Neutrophil (primary cell): ENCODE data around the gene OR6N1.

Source experiments
- H3K27ac ChIP-seq: fragments of 200-600 bp; sonication (generic); 2 replicates; pipeline ENCODE4 v1.5.1; 2016; ENCODE audit warnings: mild to moderate bottlenecking, moderate library complexity
- H3K27me3 ChIP-seq: fragments of 200-600 bp; sonication (generic); 2 replicates; pipeline ENCODE4 v1.6.0; 2016; ENCODE audit warnings: mild to moderate bottlenecking
- H3K36me3 ChIP-seq: fragments of 200-600 bp; sonication (generic); 2 replicates; pipeline ENCODE4 v1.5.1; 2017
- H3K4me1 ChIP-seq, 2 experiments: fragments of 200-600 bp in 1 of 2; sonication (generic) in 1 of 2; 1 replicate in 1 of 2; 2 replicates in 1 of 2; pipeline versions ENCODE4 v1.5.1 to v1.6.1; 2013 to 2016; ENCODE audit warnings: low read depth in 1 of 2, low read length in 1 of 2, mild to moderate bottlenecking in 1 of 2, moderate library complexity in 1 of 2; ENCODE audit not compliant: control insufficient read depth in 1 of 2, insufficient read depth in 1 of 2
- H3K4me3 ChIP-seq, 2 experiments: fragments of 200-600 bp in 1 of 2; sonication (generic) in 1 of 2; 1 replicate in 1 of 2; 2 replicates in 1 of 2; pipeline ENCODE4 v1.5.1; 2013 to 2016; ENCODE audit warnings: low read depth in 1 of 2, low read length in 1 of 2, mild to moderate bottlenecking in 1 of 2, moderate library complexity in 1 of 2
- H3K9me3 ChIP-seq: fragments of 200-600 bp; sonication (generic); 2 replicates; pipeline ENCODE4 v1.5.1; 2016
- TF ChIP-seq, protein P1 (sequence below): fragments of 200-600 bp; sonication (generic); IDR thresholded peaks from 2 replicates; pipeline ENCODE4 v1.5.1; 2016; ENCODE audit warnings: antibody characterized with exemption

The OR6N1 gene

DNA sequence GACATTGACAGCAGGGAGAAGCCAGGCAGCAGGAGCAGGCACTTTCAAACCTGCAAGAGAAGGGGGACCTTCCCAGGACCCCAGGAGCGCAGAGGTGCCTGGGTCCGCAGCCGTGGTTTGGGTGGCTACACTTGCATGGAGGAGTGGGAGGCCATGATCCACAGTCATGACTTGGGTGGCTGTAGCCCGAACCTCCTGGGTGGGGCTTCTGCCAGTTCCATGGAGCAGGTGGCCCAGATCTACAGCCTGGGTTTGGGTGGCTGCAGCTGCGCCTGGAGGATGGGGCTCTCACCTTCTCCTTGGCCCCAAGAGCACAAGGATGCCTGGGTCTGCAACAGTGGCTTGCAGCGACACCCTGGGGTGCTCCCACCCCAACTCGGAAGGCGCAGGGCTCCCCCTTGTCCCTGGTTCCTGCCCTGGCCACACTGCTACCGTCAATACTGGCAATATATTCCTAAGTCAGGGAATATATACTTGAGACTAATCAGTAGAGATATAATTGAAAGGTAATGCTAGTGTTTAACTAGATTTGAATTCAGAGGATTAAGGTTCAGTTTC, 19.8 kb downstream of the OR6N1 start:
- H3K4me3 ChIP-seq: no peak overlapping the region
- TF ChIP-seq, protein P1, sequence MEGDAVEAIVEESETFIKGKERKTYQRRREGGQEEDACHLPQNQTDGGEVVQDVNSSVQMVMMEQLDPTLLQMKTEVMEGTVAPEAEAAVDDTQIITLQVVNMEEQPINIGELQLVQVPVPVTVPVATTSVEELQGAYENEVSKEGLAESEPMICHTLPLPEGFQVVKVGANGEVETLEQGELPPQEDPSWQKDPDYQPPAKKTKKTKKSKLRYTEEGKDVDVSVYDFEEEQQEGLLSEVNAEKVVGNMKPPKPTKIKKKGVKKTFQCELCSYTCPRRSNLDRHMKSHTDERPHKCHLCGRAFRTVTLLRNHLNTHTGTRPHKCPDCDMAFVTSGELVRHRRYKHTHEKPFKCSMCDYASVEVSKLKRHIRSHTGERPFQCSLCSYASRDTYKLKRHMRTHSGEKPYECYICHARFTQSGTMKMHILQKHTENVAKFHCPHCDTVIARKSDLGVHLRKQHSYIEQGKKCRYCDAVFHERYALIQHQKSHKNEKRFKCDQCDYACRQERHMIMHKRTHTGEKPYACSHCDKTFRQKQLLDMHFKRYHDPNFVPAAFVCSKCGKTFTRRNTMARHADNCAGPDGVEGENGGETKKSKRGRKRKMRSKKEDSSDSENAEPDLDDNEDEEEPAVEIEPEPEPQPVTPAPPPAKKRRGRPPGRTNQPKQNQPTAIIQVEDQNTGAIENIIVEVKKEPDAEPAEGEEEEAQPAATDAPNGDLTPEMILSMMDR: no peak

DNA sequence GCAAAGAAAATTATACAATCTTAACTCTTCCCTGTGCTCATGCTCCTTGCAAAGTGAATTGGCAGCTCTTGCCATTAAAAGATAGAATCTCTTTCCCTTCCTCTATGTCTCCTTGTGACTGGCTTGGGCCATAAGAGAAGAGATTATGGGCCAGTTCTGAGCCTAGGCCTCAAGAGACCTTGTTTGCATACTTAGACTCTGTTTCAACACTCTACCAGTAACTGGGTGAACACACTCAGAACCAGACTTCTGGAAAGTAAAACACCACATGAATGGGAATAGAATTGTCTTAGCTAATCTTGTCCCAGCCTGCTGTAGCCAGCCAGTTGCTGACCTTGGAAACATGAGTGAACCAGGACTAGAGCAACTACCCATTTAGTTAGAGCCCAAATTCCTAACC, 36.1 kb downstream of the OR6N1 start:
- no peaks in the 10 kb centered on the region for H3K36me3 ChIP-seq
- H3K27ac ChIP-seq: no peak overlapping the region
- H3K27me3 ChIP-seq: no peaks in the 10 kb centered on the region
- H3K4me1 ChIP-seq: no peaks in the 10 kb centered on the region
- TF ChIP-seq, protein P1: no peak
- H3K4me3 ChIP-seq: no peak overlapping the region
- H3K9me3 ChIP-seq: no peaks in the 10 kb centered on the region

More for the DNA sequence above, 19.8 kb downstream of the OR6N1 start:
- Histone ChIP-seq H3K27ac (no peak overlapping the region), H3K4me1 (no peaks in the 10 kb centered on the region), H3K9me3 (no peaks in the 10 kb centered on the region), H3K36me3 (no peaks in the 10 kb centered on the region), H3K27me3 (no peaks in the 10 kb centered on the region)

DNA sequence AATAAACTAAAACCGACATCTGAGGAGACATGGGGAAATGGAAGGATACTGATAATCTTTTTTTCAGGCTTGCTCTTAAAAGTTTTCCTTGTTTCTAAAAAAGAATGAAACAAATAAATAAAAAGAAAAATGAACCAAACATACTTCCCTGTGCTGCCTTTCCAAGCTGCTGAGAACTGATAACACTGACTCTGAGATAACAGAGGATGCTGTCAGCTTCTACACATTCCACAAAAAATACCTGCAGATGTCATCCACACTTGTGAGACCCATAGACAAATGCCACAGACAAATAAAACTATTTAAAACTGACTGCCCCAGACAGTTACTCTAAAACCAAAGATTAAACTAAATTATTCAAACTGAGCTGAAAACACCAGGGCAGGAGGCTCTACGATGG, 39.5 kb downstream of the OR6N1 start:
- no peaks in the 10 kb centered on the region for H3K36me3 ChIP-seq
- no peak overlapping the region for H3K27ac ChIP-seq
- H3K4me1 ChIP-seq: no peaks in the 10 kb centered on the region
- no peaks in the 10 kb centered on the region for H3K9me3 ChIP-seq
- no peak overlapping the region for H3K4me3 ChIP-seq
- no peaks in the 10 kb centered on the region for H3K27me3 ChIP-seq
- TF ChIP-seq, protein P1: no peak

DNA sequence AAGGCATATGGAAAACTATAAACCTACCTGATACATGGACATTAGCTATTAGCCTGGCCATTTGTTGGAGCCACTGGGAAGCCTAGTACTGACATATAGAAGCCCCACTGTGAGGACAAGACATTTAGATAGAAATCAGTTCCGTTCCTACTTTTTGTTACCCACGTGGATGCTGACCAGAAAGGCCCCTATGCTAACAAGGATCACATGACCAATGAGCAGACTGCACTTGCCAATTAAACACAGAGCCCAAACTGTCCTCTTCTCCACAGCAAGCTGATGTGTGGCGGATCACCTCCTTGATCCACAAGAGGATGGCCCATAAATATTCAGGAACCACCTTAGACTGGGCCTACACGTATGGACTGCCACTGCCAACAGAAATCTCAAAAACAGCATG, 40.3 kb downstream of the OR6N1 start:
- H3K4me3 ChIP-seq: no peak overlapping the region
- no peak overlapping the region for H3K27ac ChIP-seq

DNA sequence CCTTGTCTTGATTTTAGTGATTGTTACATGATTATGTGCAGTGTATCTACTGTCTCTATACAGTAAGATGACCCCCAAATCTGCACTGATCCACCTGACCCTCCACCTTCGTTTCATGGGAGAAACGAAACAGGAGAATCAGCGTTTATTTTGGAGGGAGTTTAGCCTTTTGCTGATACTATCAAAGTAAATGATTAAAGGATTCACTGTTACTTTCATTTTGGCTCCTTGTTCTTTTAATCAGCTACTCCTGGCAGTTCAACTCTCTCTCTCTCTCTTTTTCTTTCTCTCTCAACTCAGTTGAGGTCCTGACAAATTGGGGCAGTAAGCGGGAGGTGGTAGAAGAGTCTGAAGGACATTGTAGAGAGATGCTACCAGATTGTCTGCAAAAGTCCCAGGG, 41.5 kb downstream of the OR6N1 start:
- H3K4me3 ChIP-seq: no peak overlapping the region
- no peaks in the 10 kb centered on the region for H3K27me3 ChIP-seq
- H3K36me3 ChIP-seq: no peaks in the 10 kb centered on the region
- no peak overlapping the region for H3K27ac ChIP-seq
- TF ChIP-seq, protein P1: no peak
- H3K4me1 ChIP-seq: no peaks in the 10 kb centered on the region
- H3K9me3 ChIP-seq: no peaks in the 10 kb centered on the region

More for the DNA sequence above, 40.3 kb downstream of the OR6N1 start:
- no peaks in the 10 kb centered on the region for H3K27me3 ChIP-seq
- H3K36me3 ChIP-seq: no peaks in the 10 kb centered on the region
- H3K9me3 ChIP-seq: no peaks in the 10 kb centered on the region
- TF ChIP-seq, protein P1: no peak
- H3K4me1 ChIP-seq: no peaks in the 10 kb centered on the region
